RKO (cell line): ENCODE data around the gene SLC39A11.
"Not testable (repeated sequence)": the region's sequence is repeated elsewhere in the genome, so short reads cannot be mapped to it uniquely, and the experiment has no call there.

Source experiments
- DNase-seq: peaks from one replicate; pipeline ENCODE4 v3.0.0-alpha.2; 2016; ENCODE audit warnings: low spot score

The SLC39A11 gene

GRCh38 chr17:72713701-72714100, 378.8 kb downstream of the SLC39A11 start:
- DNase-seq = no peak

GRCh38 chr17:72711521-72712310, 380.8 kb downstream of the SLC39A11 start:
- DNase-seq = no peak

- DNase-seq = no peak
These were observed 381.7 kb downstream of the SLC39A11 start for GRCh38 chr17:72710834-72711233.

GRCh38 chr17:72710202-72710601, 382.3 kb downstream of the SLC39A11 start:
- DNase-seq = no peak

- DNase-seq = not testable (repeated sequence)
These were observed 383.8 kb downstream of the SLC39A11 start for GRCh38 chr17:72708682-72709081.

GRCh38 chr17:72707881-72708280, 384.6 kb downstream of the SLC39A11 start:
- DNase-seq = no peak

- no peak for DNase-seq
These were observed 386.0 kb downstream of the SLC39A11 start for GRCh38 chr17:72706396-72706981.

- DNase-seq = no peak
These were observed 386.5 kb downstream of the SLC39A11 start for GRCh38 chr17:72705905-72706395.

- DNase-seq = no peak
These were observed 389.5 kb downstream of the SLC39A11 start for GRCh38 chr17:72702998-72703397.

GRCh38 chr17:72702136-72702735, 390.3 kb downstream of the SLC39A11 start:
- DNase-seq = peak; percentile 20

GRCh38 chr17:72700226-72700625, 392.3 kb downstream of the SLC39A11 start:
- DNase-seq = no peak

- DNase-seq = no peak
These were observed 392.9 kb downstream of the SLC39A11 start for GRCh38 chr17:72699545-72699944.

GRCh38 chr17:72697602-72698146, 394.8 kb downstream of the SLC39A11 start:
- no peak for DNase-seq

GRCh38 chr17:72696721-72697120, 395.8 kb downstream of the SLC39A11 start:
- no peak for DNase-seq

GRCh38 chr17:72696156-72696555, 396.3 kb downstream of the SLC39A11 start:
- DNase-seq = no peak

GRCh38 chr17:72693956-72694355, 398.5 kb downstream of the SLC39A11 start:
- DNase-seq = no peak

- no peak for DNase-seq
These were observed 399.2 kb downstream of the SLC39A11 start for GRCh38 chr17:72693151-72693878.

- no peak for DNase-seq
These were observed 399.8 kb downstream of the SLC39A11 start for GRCh38 chr17:72692676-72693075.

GRCh38 chr17:72691586-72691985, 400.9 kb downstream of the SLC39A11 start:
- DNase-seq = no peak

GRCh38 chr17:72691017-72691416, 401.5 kb downstream of the SLC39A11 start:
- DNase-seq = no peak

GRCh38 chr17:72687886-72688285, 404.6 kb downstream of the SLC39A11 start:
- DNase-seq = no peak

- DNase-seq = no peak
These were observed 408.0 kb downstream of the SLC39A11 start for GRCh38 chr17:72684405-72685020.
